ENCODE data around the gene SOS1.

DNA sequence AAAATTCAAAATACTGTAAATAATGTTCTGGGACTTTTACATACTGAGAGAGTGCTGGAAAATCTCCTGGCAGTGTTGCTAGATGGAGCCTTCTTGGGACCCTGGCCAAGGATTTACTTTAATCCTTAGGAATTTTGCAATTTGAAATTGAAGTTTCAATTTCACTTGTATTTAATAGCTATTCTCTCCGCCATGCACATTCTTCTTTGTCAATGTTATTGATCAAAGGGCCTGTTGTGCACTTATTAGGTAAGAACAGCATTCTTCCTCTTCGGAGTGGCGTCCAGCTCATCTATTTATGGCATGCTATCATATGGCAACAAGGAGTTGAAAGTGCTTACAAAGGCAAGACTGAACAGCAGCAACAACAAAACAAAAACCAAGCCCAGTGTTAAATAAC, 40.1 kb upstream of the SOS1 start:
- TF ChIP-seq POLR2A (IDR thresholded peaks at IDR 0.05; ENCODE audit: low read depth, low read length) (no peak), POLR2AphosphoS5 (IDR thresholded peaks at IDR 0.05; ENCODE audit: low read depth, low read length) (no peak)

Data from GM12892 (cell line).